Breast epithelium (tissue), 4 donors: ENCODE measurements around the gene PTPRG. TPM values are rescaled to one million over a fixed set of nuclear protein-coding genes. Genes with fewer than 3 reads are reported as not detected.
A peak's percentile ranks its signal among the peaks of the same experiment; 100 is the strongest.

Experiments used
- DNase-seq, 2 donors: peaks; one replicate each; pipeline ENCODE4 v3.0.0-alpha.2; 2019; ENCODE audit warnings: low spot score in 2 of 2
- H3K27ac ChIP-seq, 2 donors: fragments of 200-600 bp; sonication (generic) in 1 of 2; one replicate each; pipeline ENCODE4 v1.5.1; 2016 to 2019; ENCODE audit warnings: mild to moderate bottlenecking in 1 of 2
- H3K27me3 ChIP-seq, 2 donors: fragments of 200-600 bp; sonication (generic) in 1 of 2; one replicate each; pipeline versions ENCODE4 v1.5.1 to v1.6.0; 2017 to 2019; ENCODE audit warnings: control low read depth in 1 of 2, mild to moderate bottlenecking in 1 of 2
- H3K36me3 ChIP-seq: fragments of 200-600 bp; one replicate; pipeline ENCODE4 v1.5.1; 2019
- H3K4me1 ChIP-seq, 2 donors: fragments of 200-600 bp; sonication (generic); one replicate each; pipeline ENCODE4 v1.5.1; 2016 to 2019; ENCODE audit warnings: control low read depth in 1 of 2
- H3K4me3 ChIP-seq, 3 donors: fragments of 200-600 bp; sonication (generic); 1 replicate in 2 of 3; 2 replicates in 1 of 3; pipeline ENCODE4 v1.5.1; 2016 to 2019; ENCODE audit warnings: mild to moderate bottlenecking in 3 of 3, moderate library complexity in 2 of 3
- H3K9me3 ChIP-seq, 2 donors: fragments of 200-600 bp; sonication (generic) in 1 of 2; one replicate each; pipeline ENCODE4 v1.5.1; 2016 to 2019; ENCODE audit warnings: control low read depth in 1 of 2
- POLR2A ChIP-seq: fragments of 450-650 bp; IDR thresholded peaks from one replicate; pipeline ENCODE4 v1.6.1; 2016; ENCODE audit warnings: antibody characterized with exemption, mild to moderate bottlenecking, moderate library complexity
- POLR2AphosphoS5 ChIP-seq, 3 donors: sonication (generic); formaldehyde crosslinking; IDR thresholded peaks; one replicate each; pipeline ENCODE4 v1.6.1; 2017; ENCODE audit warnings: antibody characterized with exemption in 3 of 3
- intact Hi-C: fragments of 100-400 bp; cut with DNase I; formaldehyde crosslinking; loops from one replicate; pipeline ENCODE4 v1.15.1; 2023; ENCODE audit warnings: low total_unique reads
- total RNA-seq, 3 donors: library from RNA; depleted of rRNA; stranded (reverse); fragments of >200 nt; gene quantifications; one replicate each; pipeline ENCODE4 v1.1.0, GENCODE V29; 2016
- TF ChIP-seq, protein P1 (sequence below), 3 donors: fragments of 450-650 bp; IDR thresholded peaks; one replicate each; pipeline ENCODE4 v1.5.1; 2016 to 2017; ENCODE audit warnings: antibody characterized with exemption in 3 of 3, mild to moderate bottlenecking in 3 of 3, moderate library complexity in 3 of 3

PTPRG gene
- total RNA-seq, 3 donors from 2014 or later = 42.3 to 179 (median 61.6) TPM

DNA sequence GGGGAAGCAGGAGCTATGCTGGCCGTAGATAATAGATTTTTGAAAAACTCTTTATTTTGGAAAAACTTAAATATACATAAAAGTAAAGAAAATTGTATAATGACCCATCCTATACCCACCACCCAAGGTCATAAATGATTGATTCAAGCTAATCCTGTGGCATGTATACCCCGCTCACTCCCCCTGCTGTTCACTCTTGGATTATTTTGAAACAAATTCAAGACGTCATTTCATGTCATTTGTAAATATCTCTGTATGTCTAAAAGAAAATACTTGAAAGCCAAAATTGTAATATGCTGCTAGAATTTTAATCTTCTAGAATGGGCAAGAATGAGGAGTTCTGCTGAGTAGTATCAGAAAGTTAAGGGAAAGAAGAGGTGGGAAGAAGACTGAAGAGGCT is 570.2 kb downstream of the PTPRG start:
- H3K27ac ChIP-seq = peak overlapping the region in 1 of 2 donors; percentile 48
- no peaks in the 10 kb centered on the region for H3K9me3 ChIP-seq
- intact Hi-C loops = no loop called here
- no peaks in the 10 kb centered on the region for H3K4me1 ChIP-seq
- DNase-seq = no peak
- H3K36me3 ChIP-seq = no peaks in the 10 kb centered on the region
- TF ChIP-seq, protein P1, sequence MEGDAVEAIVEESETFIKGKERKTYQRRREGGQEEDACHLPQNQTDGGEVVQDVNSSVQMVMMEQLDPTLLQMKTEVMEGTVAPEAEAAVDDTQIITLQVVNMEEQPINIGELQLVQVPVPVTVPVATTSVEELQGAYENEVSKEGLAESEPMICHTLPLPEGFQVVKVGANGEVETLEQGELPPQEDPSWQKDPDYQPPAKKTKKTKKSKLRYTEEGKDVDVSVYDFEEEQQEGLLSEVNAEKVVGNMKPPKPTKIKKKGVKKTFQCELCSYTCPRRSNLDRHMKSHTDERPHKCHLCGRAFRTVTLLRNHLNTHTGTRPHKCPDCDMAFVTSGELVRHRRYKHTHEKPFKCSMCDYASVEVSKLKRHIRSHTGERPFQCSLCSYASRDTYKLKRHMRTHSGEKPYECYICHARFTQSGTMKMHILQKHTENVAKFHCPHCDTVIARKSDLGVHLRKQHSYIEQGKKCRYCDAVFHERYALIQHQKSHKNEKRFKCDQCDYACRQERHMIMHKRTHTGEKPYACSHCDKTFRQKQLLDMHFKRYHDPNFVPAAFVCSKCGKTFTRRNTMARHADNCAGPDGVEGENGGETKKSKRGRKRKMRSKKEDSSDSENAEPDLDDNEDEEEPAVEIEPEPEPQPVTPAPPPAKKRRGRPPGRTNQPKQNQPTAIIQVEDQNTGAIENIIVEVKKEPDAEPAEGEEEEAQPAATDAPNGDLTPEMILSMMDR (IDR thresholded peaks at IDR 0.05) = peak in 2 of 3 donors; percentile 15 to 17
- TF ChIP-seq POLR2A = no peak
- H3K4me3 ChIP-seq = no peak overlapping the region
- no peaks in the 10 kb centered on the region for H3K27me3 ChIP-seq

DNA sequence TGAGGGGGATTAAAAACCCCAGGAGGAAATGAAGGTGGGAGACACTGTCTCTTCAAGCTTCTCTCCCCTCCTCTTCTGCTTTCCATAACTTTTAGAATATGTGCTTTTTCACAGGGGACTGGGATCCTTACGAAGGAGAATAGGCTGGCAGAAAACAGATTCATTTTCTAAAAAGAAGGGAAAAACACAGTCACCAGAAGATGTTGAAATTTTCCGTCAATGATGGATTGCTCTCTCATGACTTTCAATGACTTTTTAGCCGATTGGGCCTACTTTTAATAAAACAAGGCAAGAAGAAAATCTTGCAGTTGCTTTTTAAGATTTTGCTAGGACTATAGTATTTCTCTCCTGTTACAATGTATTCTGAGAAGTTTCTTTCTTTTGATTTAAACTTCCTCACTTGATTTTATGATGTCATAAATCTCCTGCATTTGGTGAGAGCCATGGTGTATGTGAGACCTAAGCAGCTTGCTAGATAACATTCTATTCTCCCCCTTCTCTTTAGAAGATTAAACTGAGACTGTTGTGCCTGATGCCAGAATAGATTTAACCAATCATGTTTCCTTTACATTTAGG is 570.7 kb downstream of the PTPRG start:
- intact Hi-C loops = no loop called here
- TF ChIP-seq POLR2AphosphoS5 (IDR thresholded peaks at IDR 0.05) (no peak), POLR2A (no peak)
- TF ChIP-seq, protein P1 (IDR thresholded peaks at IDR 0.05) = no peak
- no peak for DNase-seq

DNA sequence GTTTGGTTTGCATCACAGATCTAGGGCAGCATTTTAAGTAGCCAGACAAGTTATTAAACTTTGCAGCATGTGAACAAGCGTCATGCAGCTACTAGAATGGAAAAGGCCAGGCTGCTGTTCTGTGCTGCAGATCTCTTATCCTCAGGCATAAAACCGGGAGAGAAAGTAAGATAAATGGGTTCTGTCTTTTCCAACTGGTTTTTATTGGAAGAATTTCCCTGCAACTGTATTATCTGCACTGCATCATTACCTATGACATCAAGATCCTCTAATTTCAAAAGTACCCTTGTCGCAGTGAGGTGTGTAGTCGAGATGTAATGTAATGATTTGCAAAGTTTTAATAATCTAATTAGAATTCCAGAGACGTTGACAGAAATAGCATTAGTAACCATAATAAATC is 571.6 kb downstream of the PTPRG start:
- no peak for DNase-seq
- intact Hi-C loops = no loop called here
- no peaks in the 10 kb centered on the region for H3K9me3 ChIP-seq
- H3K36me3 ChIP-seq = no peaks in the 10 kb centered on the region
- no peak overlapping the region for H3K27ac ChIP-seq
- no peaks in the 10 kb centered on the region for H3K4me1 ChIP-seq
- no peaks in the 10 kb centered on the region for H3K27me3 ChIP-seq
- TF ChIP-seq POLR2AphosphoS5 (IDR thresholded peaks at IDR 0.05) = no peak
- H3K4me3 ChIP-seq = no peak overlapping the region

More for the DNA sequence above, 570.7 kb downstream of the PTPRG start:
- Histone ChIP-seq H3K4me1 (no peaks in the 10 kb centered on the region), H3K9me3 (no peaks in the 10 kb centered on the region), H3K27me3 (no peaks in the 10 kb centered on the region), H3K4me3 (no peak overlapping the region), H3K27ac (peak overlapping the region in 1 of 2 donors; percentile 48), H3K36me3 (no peaks in the 10 kb centered on the region)

DNA sequence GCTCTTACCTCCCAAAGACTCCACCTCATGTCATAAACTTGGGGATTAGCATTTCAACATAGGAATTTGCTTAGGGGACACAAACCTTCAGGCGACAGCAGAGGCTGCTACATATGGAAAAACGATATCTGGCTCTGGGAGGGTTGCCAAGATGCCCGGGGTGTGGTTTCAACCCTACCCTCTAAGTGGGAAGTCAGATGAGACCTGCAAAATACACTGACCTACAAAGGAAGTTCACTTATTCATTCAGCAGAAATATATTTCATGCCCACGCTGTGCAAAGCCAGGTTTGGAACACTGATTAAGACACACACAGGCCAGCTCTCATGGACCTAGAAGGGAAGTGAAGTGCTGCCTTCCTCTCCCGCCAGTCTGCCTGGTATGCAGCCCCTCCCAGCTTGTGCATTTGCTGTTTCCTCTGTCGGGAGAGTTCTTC is 572.7 kb downstream of the PTPRG start:
- Histone ChIP-seq H3K4me1 (no peaks in the 10 kb centered on the region), H3K36me3 (no peaks in the 10 kb centered on the region), H3K27me3 (no peaks in the 10 kb centered on the region), H3K4me3 (no peak overlapping the region), H3K27ac (no peak overlapping the region), H3K9me3 (no peaks in the 10 kb centered on the region)
- TF ChIP-seq POLR2A = no peak
- TF ChIP-seq POLR2AphosphoS5 (IDR thresholded peaks at IDR 0.05) = no peak
- TF ChIP-seq, protein P1 (IDR thresholded peaks at IDR 0.05) = no peak
- intact Hi-C loops = no loop called here
- DNase-seq = no peak

DNA sequence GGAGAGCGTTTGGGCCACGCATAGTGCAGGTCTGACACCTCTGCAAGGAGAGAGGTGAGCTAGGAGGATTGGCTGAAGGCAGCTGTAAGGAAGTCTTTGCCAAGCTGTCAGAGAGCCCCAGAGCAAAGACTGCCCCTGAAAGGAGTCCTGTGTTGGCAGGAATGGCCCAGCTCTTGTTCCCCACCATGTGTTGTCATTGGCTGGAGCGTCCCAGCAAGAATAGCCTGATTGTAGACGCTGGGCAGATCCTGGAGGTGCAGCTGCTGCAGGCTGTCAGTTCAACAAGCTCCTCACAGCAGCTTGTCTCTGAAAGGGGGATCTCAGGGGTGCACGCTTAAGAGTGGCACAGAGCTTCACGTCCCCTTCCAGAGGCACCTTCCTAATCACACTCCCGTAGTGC is 574.4 kb downstream of the PTPRG start:
- no peaks in the 10 kb centered on the region for H3K27me3 ChIP-seq
- no peaks in the 10 kb centered on the region for H3K9me3 ChIP-seq
- H3K4me1 ChIP-seq = no peaks in the 10 kb centered on the region
- H3K27ac ChIP-seq = no peak overlapping the region
- TF ChIP-seq, protein P1 (IDR thresholded peaks at IDR 0.05) = no peak
- DNase-seq = no peak
- intact Hi-C loops = no loop called here
- no peak overlapping the region for H3K4me3 ChIP-seq
- H3K36me3 ChIP-seq = no peaks in the 10 kb centered on the region

DNA sequence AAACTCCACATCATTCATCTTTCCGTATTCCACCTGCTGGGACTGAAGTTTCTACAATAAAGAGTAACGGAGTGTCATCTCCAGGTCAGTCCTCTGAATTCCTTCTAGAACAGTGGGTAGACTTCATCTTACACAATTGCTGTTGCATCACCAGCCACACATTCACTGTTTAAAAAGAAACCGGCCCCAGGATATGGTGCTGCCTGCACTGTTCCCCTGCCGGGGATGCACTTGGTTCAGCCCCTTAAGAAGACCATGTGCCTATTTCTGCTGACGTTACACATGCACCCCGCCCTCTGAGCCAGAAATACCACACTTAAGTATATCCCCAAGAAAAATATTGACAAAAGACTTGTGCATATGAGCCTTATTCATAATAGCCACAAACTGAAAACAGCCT is 578.6 kb downstream of the PTPRG start:
- no peak for DNase-seq
- Histone ChIP-seq H3K4me1 (no peaks in the 10 kb centered on the region), H3K4me3 (no peak overlapping the region), H3K27me3 (no peaks in the 10 kb centered on the region), H3K36me3 (no peaks in the 10 kb centered on the region), H3K9me3 (no peaks in the 10 kb centered on the region), H3K27ac (no peak overlapping the region)
- intact Hi-C loops = no loop called here
- TF ChIP-seq, protein P1 (IDR thresholded peaks at IDR 0.05) = no peak
- TF ChIP-seq POLR2A (no peak), POLR2AphosphoS5 (IDR thresholded peaks at IDR 0.05) (no peak)
